ENCODE data around the gene GLT1D1.
A peak's percentile ranks its signal among the peaks of the same experiment; 100 is the strongest.

GRCh38 chr12:128823916-128824839 lies 29.1 kb upstream of the GLT1D1 start, which contains the start of gene SLC15A4:
- TF ChIP-seq POLR2A (IDR thresholded peaks at IDR 0.05; ENCODE audit: low read depth, low read length): peak; percentile 93
- peak; percentile 92 for TF ChIP-seq POLR2AphosphoS5 (IDR thresholded peaks at IDR 0.05; ENCODE audit: low read depth, low read length)
- TF ChIP-seq PAX5 (IDR thresholded peaks at IDR 0.05; ENCODE audit: insufficient read depth, low read length, severe bottlenecking): peak; percentile 16
- no peak for TF ChIP-seq SPI1 (IDR thresholded peaks at IDR 0.05; ENCODE audit: low read depth, low read length)
- TF ChIP-seq TAF1 (IDR thresholded peaks at IDR 0.05; ENCODE audit: low read depth, low read length): peak; percentile 90
- TF ChIP-seq POU2F2 (IDR thresholded peaks at IDR 0.05; ENCODE audit: low read depth, low read length): no peak; the same call in 1 of the 2 replicates

Data from GM12891 (cell line).